T-helper 2 cell treated with Interferon-gamma antibody and Interleukin-4, amounts not matched to agents 5 μg/mL and 100 μg/mL, for 36 hours (primary cell): ENCODE results near the gene CD6.

ENCODE experiments used
- DNase-seq: peaks from one replicate; pipeline ENCODE4 v3.0.0; 2021; ENCODE audit warnings: low spot score
- H3K27ac Mint-ChIP-seq: one replicate; pipeline ENCODE4 v1.8.0; 2021; ENCODE audit warnings: mild to moderate bottlenecking, mixed read lengths
- H3K27me3 Mint-ChIP-seq: one replicate; pipeline ENCODE4 v1.8.0; 2021; ENCODE audit warnings: low read depth, mixed read lengths
- H3K36me3 Mint-ChIP-seq: one replicate; pipeline ENCODE4 v1.8.0; 2021; ENCODE audit warnings: low read depth, mixed read lengths
- H3K4me1 Mint-ChIP-seq: one replicate; pipeline ENCODE4 v1.8.0; 2021; ENCODE audit warnings: low read depth, mixed read lengths
- H3K4me3 Mint-ChIP-seq: one replicate; pipeline ENCODE4 v1.8.0; 2022; ENCODE audit warnings: mild to moderate bottlenecking, moderate library complexity, mixed read lengths
- H3K9me3 Mint-ChIP-seq: one replicate; pipeline ENCODE4 v1.8.0; 2021; ENCODE audit warnings: mixed read lengths

CD6 gene

GRCh38 chr11:60977224-60977623 is 5.7 kb downstream of the CD6 start:
- Mint-ChIP-seq H3K9me3 (no peaks in the 10 kb centered on the region), H3K36me3 (peaks cover 81% of the 10 kb centered on the region), H3K27me3 (no peaks in the 10 kb centered on the region), H3K27ac (peak overlapping the region; percentile 99), H3K4me1 (peaks cover 67% of the 10 kb centered on the region), H3K4me3 (peak overlapping the region; percentile 93)
- DNase-seq, result no peak

DNA sequence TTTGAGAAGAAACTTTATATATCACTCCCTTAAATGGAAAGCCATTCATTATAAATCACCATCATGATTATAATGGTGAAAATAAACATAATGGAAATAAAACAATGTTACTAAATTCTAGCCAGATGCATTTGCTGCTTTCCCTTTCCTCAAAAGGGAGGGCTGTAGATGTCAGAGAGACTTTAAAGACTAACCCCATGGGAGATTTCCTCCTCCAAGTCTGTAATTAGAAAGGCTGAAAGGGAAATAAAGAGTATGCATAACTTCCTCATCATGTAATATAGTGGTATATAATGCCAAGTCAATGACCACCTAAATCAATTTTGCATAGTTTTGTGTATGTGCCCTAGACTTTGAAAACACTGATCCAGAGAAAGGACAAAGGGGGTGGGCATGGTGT is 6.4 kb downstream of the CD6 start:
- Mint-ChIP-seq H3K36me3 (peaks cover 81% of the 10 kb centered on the region), H3K27ac (peak overlapping the region; percentile 99), H3K27me3 (no peaks in the 10 kb centered on the region), H3K9me3 (no peaks in the 10 kb centered on the region), H3K4me3 (peak overlapping the region; percentile 93), H3K4me1 (peaks cover 74% of the 10 kb centered on the region)
- no peak for DNase-seq

- Mint-ChIP-seq H3K27ac (peak overlapping the region; percentile 99), H3K27me3 (no peaks in the 10 kb centered on the region), H3K36me3 (peaks cover 81% of the 10 kb centered on the region), H3K4me3 (peak overlapping the region; percentile 93), H3K4me1 (peaks cover 78% of the 10 kb centered on the region), H3K9me3 (no peaks in the 10 kb centered on the region)
- peak; percentile 83 for DNase-seq
These were observed 7.3 kb downstream of the CD6 start for GRCh38 chr11:60978546-60979380.

DNA sequence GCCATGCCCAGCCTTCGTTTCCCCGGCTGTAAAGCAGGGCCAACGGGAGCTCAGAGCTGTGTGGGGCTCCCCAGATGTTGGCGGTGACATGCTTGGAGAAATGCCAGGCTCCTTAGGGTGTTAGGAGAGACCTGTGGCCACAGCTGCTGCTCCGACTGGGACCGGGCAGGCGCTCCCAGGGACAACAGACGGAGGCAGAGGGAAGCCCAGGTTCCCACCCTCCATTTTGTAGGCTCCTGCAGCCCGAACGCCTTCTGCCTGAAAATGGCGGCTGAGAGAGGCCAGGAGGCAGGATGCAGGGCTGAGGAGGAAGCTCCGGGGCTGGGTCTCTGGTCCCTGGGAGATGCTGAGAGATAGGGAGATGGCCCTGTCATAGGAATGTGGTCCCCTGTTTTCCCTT is 10.0 kb downstream of the CD6 start:
- no peaks in the 10 kb centered on the region for H3K9me3 Mint-ChIP-seq
- peaks cover 84% of the 10 kb centered on the region for H3K4me1 Mint-ChIP-seq
- peak overlapping the region; percentile 99 for H3K27ac Mint-ChIP-seq
- DNase-seq, result no peak
- peak overlapping the region; percentile 96 for H3K4me3 Mint-ChIP-seq
- peaks cover 83% of the 10 kb centered on the region for H3K36me3 Mint-ChIP-seq
- no peaks in the 10 kb centered on the region for H3K27me3 Mint-ChIP-seq

DNA sequence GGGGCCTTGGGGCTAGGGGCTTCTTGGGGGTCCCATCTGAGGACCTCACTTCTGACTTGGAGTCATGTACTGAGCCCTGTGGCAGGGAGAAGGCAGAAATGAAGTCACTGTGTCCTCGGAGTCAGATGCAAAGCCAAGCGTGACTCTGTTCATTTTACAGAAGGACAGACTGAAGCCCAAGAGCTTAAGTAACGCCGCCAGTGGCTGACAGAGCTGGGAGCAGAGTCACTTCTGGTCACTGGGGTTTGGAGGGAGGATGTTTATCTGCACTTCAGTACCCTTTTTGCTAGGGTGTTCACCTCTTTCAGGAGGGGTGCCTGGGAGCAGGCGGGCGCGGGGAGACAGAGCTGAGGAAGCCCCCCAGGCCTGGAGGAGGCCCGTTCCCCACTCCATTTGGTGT is 10.7 kb downstream of the CD6 start:
- Mint-ChIP-seq H3K9me3 (no peaks in the 10 kb centered on the region), H3K27ac (peak overlapping the region; percentile 99), H3K36me3 (peaks cover 82% of the 10 kb centered on the region), H3K27me3 (no peaks in the 10 kb centered on the region), H3K4me1 (peaks cover 85% of the 10 kb centered on the region), H3K4me3 (peak overlapping the region; percentile 96)
- no peak for DNase-seq

DNA sequence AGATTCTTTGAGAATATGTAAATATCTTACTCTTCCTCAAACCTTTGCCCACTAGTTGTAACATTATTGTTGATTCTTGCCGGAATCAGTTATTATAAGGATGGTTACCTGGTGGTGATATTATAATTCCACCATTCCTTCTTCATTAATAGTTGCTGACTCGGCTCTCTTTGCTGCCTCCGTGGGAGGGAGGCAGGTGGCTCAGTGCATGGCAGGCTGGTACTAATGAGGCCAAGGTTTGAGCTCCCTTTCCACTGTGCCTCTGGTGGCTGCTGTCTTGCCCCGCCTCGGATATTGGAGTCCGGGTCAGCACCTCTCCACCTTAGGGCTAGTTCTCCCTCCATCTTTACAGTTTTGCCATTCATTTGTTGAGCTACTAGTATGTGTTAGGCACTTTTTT is 12.7 kb downstream of the CD6 start:
- Mint-ChIP-seq H3K4me3 (peak overlapping the region; percentile 96), H3K4me1 (peaks cover 85% of the 10 kb centered on the region), H3K27ac (peak overlapping the region; percentile 99), H3K36me3 (peaks cover 74% of the 10 kb centered on the region), H3K27me3 (no peaks in the 10 kb centered on the region), H3K9me3 (no peaks in the 10 kb centered on the region)
- DNase-seq, result no peak

- Mint-ChIP-seq H3K36me3 (peaks cover 78% of the 10 kb centered on the region), H3K4me3 (peak overlapping the region; percentile 96), H3K27me3 (no peaks in the 10 kb centered on the region), H3K27ac (peak overlapping the region; percentile 99), H3K4me1 (peaks cover 86% of the 10 kb centered on the region), H3K9me3 (no peaks in the 10 kb centered on the region)
- DNase-seq, result no peak
These were observed 13.2 kb downstream of the CD6 start for GRCh38 chr11:60984636-60985035.

DNA sequence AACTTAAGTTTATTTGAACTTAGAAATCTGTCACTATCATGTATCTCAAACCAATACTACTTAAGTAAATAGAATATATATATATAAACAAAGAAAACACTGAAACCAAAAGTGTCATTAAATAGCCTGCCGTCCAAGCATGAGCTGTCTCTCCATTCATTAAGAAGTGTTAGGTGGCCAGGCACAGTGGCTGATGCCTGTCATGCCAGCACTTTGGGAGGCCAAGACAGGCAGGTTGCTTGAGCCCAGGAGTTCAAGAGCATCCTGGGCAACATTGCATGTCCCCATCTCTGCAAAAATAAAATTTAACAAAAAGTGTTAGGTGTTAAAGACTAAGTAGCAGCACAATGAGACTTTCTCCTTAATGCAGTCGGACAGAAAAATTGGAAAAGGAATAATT is 14.0 kb downstream of the CD6 start:
- Mint-ChIP-seq H3K36me3 (peaks cover 76% of the 10 kb centered on the region), H3K27me3 (no peaks in the 10 kb centered on the region), H3K4me1 (peaks cover 81% of the 10 kb centered on the region), H3K27ac (peak overlapping the region; percentile 99), H3K9me3 (no peaks in the 10 kb centered on the region), H3K4me3 (peak overlapping the region; percentile 96)
- DNase-seq, result no peak

GRCh38 chr11:60985991-60986915 is 14.8 kb downstream of the CD6 start:
- H3K4me3 Mint-ChIP-seq, result peak overlapping the region; percentile 96
- peak overlapping the region; percentile 99 for H3K27ac Mint-ChIP-seq
- no peaks in the 10 kb centered on the region for H3K27me3 Mint-ChIP-seq
- H3K4me1 Mint-ChIP-seq, result peaks cover 82% of the 10 kb centered on the region
- peaks cover 76% of the 10 kb centered on the region for H3K36me3 Mint-ChIP-seq
- DNase-seq, result peak; percentile 92
- no peaks in the 10 kb centered on the region for H3K9me3 Mint-ChIP-seq

- Mint-ChIP-seq H3K36me3 (peaks cover 66% of the 10 kb centered on the region), H3K4me1 (peaks cover 76% of the 10 kb centered on the region), H3K4me3 (peak overlapping the region; percentile 96), H3K27ac (peak overlapping the region; percentile 99), H3K27me3 (no peaks in the 10 kb centered on the region), H3K9me3 (no peaks in the 10 kb centered on the region)
- peak; percentile 86 for DNase-seq
These were observed 16.2 kb downstream of the CD6 start for GRCh38 chr11:60987577-60988277.

- Mint-ChIP-seq H3K27ac (peak overlapping the region; percentile 99), H3K36me3 (peaks cover 69% of the 10 kb centered on the region), H3K4me3 (peak overlapping the region; percentile 96), H3K27me3 (no peaks in the 10 kb centered on the region), H3K9me3 (no peaks in the 10 kb centered on the region), H3K4me1 (peaks cover 78% of the 10 kb centered on the region)
- DNase-seq, result no peak
These were observed 17.2 kb downstream of the CD6 start for GRCh38 chr11:60988658-60989057.

DNA sequence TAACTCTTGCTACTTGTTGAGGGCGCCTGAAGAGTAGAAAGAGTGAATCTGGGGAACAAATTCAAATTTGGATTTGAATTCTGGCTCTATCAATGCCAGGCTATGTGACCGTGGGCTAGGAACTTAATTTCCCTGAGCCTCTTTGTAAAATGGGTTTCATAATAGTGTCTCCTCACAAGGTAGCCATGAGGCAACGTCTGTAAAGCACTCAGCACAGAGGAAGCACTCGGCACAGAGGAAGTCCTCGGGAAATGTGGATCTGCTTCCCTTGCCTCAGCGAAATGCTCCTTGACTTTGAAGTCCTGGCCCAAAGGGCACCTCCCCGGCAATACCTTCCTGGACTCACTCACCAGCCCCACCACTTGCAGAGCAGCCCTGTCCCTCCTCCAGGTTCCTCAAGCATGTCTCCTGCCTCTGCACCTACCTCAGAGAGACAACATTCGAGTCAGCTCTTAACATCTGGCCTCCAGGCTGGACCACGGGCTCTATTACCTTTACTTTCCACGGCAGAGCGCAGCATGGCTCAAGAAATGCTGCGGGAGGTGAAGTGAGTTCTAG is 17.7 kb downstream of the CD6 start:
- Mint-ChIP-seq H3K27ac (peak overlapping the region; percentile 99), H3K36me3 (peaks cover 67% of the 10 kb centered on the region), H3K27me3 (no peaks in the 10 kb centered on the region), H3K4me3 (peak overlapping the region; percentile 96), H3K9me3 (no peaks in the 10 kb centered on the region), H3K4me1 (peaks cover 77% of the 10 kb centered on the region)
- no peak for DNase-seq

GRCh38 chr11:60991457-60991856 is 20.0 kb downstream of the CD6 start:
- Mint-ChIP-seq H3K4me3 (peak overlapping the region; percentile 63), H3K36me3 (peaks cover 70% of the 10 kb centered on the region), H3K27me3 (no peaks in the 10 kb centered on the region), H3K4me1 (peaks cover 74% of the 10 kb centered on the region), H3K9me3 (no peaks in the 10 kb centered on the region), H3K27ac (peak overlapping the region; percentile 78)
- DNase-seq, result no peak
